PC-3 (cell line): ENCODE results near the gene DLGAP3. TPM values are rescaled to one million over a fixed set of nuclear protein-coding genes. Genes with fewer than 3 reads are reported as not detected.

Source experiments
- ATAC-seq: fragments of 200-7000 bp; cut with Tn5 transposase; 2 replicates; pipeline ENCODE4 v1.9.1; 2020; ENCODE audit warnings: mild to moderate bottlenecking, moderate library complexity
- BruUV-seq: library from RNA; stranded (reverse); fragments of 400-500 nt; replicated peaks from 2 replicates; lab custom pipeline; 2021; lab: Mats Ljungman, UMichigan
- CTCF ChIA-PET: fragments of 300-600 bp; sonication (Branson Sonifier 250); formaldehyde crosslinking; loops from one replicate; lab custom pipeline; 2022; ENCODE audit warnings: antibody characterized with exemption; lab: Charles Lee
- POLR2A ChIA-PET: fragments of 300-600 bp; sonication (Branson Sonifier 250); formaldehyde crosslinking; loops from one replicate; lab custom pipeline; 2022; ENCODE audit warnings: antibody characterized with exemption; ENCODE audit not compliant: unreplicated experiment; lab: Charles Lee
- DNase-seq: peaks from one replicate; pipeline ENCODE4 v3.0.0-alpha.2; 2015
- H2AFZ ChIP-seq: fragments of 300-600 bp; sonication (generic); 2 replicates; pipeline ENCODE4 v1.6.0; 2016; ENCODE audit warnings: antibody characterized with exemption, low read length
- H3F3A ChIP-seq: fragments of 300-600 bp; sonication (generic); one replicate; pipeline ENCODE4 v1.6.0; 2017; ENCODE audit warnings: antibody characterized with exemption, low read length, control low read depth, mild to moderate bottlenecking; ENCODE audit not compliant: unreplicated experiment
- H3K27ac ChIP-seq: fragments of 300-600 bp; sonication (generic); 2 replicates; pipeline ENCODE4 v1.5.1; 2016; ENCODE audit warnings: mild to moderate bottlenecking, low read length
- H3K27me3 ChIP-seq: fragments of 300-600 bp; sonication (generic); 2 replicates; pipeline ENCODE4 v1.6.1; 2016; ENCODE audit warnings: low read length, mixed read lengths
- H3K36me3 ChIP-seq: fragments of 300-600 bp; sonication (generic); 2 replicates; pipeline ENCODE4 v1.6.1; 2016; ENCODE audit warnings: low read depth, mixed run types, low read length, mixed read lengths
- H3K4me1 ChIP-seq: fragments of 300-600 bp; sonication (generic); 2 replicates; pipeline ENCODE4 v1.5.1; 2016; ENCODE audit warnings: low read length; ENCODE audit not compliant: insufficient read depth
- H3K4me2 ChIP-seq: fragments of 300-600 bp; sonication (generic); 2 replicates; pipeline ENCODE4 v1.6.0; 2016; ENCODE audit warnings: low read length
- H3K4me3 ChIP-seq: fragments of 300-600 bp; sonication (generic); 2 replicates; pipeline ENCODE4 v1.5.1; 2016; ENCODE audit warnings: mild to moderate bottlenecking, low read length, mixed read lengths
- H3K79me2 ChIP-seq: fragments of 300-600 bp; sonication (generic); 2 replicates; pipeline ENCODE4 v1.6.1; 2017; ENCODE audit warnings: low read length, mixed read lengths
- H3K9ac ChIP-seq: fragments of 300-600 bp; sonication (generic); 2 replicates; pipeline ENCODE4 v1.6.0; 2016; ENCODE audit warnings: mild to moderate bottlenecking, low read length
- H3K9me2 ChIP-seq: fragments of 300-600 bp; sonication (generic); replicated peaks from 2 replicates; pipeline ENCODE4 v1.6.1; 2016; ENCODE audit warnings: mixed run types, low read length, mixed read lengths
- H3K9me3 ChIP-seq: fragments of 300-600 bp; sonication (generic); 2 replicates; pipeline ENCODE4 v1.6.1; 2016; ENCODE audit warnings: low read length, mixed read lengths
- H4K20me1 ChIP-seq: fragments of 300-600 bp; sonication (generic); 2 replicates; pipeline ENCODE4 v1.6.1; 2016; ENCODE audit warnings: low read length, mixed read lengths
- EZH2 ChIP-seq: fragments of 300-600 bp; sonication (generic); IDR thresholded peaks from one replicate; pipeline ENCODE4 v1.6.1; 2017; ENCODE audit warnings: antibody characterized with exemption, mild to moderate bottlenecking, low read length; ENCODE audit not compliant: unreplicated experiment
- EZH2phosphoT487 ChIP-seq: fragments of 300-600 bp; sonication (generic); IDR thresholded peaks from 2 replicates; pipeline ENCODE4 v1.6.1; 2018; ENCODE audit warnings: mild to moderate bottlenecking, antibody characterized with exemption, low read length, borderline replicate concordance
- intact Hi-C: fragments of 100-400 bp; cut with micrococcal nuclease; formaldehyde crosslinking; loops from 2 replicates; pipeline ENCODE4 v1.9.0; 2023
- total RNA-seq: library from RNA; depleted of rRNA; stranded (reverse); fragments of >200 nt; gene quantifications from 2 replicates; pipeline ENCODE4 v1.2.3, GENCODE V29; 2014
- TF ChIP-seq, protein P1 (sequence below): fragments of 300-600 bp; sonication (generic); conservative IDR thresholded peaks from 2 replicates; pipeline ENCODE4 v1.5.1; 2017; ENCODE audit warnings: antibody characterized with exemption, low read depth, mild to moderate bottlenecking, low read length

Gene DLGAP3
- total RNA-seq, 1 experiment from 2014 or later: not detected

DNA sequence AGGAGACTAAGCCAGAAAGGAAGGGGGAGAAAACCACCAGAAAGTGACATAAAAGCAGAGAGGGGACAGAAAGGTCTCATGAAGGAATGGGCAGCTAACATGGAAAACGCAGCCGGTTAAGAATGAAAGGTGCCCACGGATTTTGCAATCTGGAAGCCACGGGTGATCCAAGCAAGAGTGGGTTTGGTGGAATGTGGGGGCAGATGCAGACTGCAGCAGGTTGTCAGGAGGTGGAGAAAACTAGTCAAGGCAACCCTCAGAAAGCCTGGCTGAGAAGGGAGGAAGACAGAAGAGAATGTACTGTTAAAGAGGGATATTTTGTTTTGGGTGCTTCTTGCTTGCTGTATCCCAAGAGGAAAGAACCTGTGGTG lies 57.3 kb downstream of the DLGAP3 start:
- ChIA-PET CTCF (no interaction called here), POLR2A (no interaction called here)
- Histone ChIP-seq H4K20me1 (no peaks in the 10 kb centered on the region), H3F3A (no peaks in the 10 kb centered on the region), H3K4me3 (no peak overlapping the region), H2AFZ (no peak overlapping the region), H3K27me3 (peaks cover 62% of the 10 kb centered on the region), H3K79me2 (no peaks in the 10 kb centered on the region), H3K9ac (no peak overlapping the region), H3K4me1 (no peaks in the 10 kb centered on the region), H3K27ac (no peak overlapping the region), H3K9me2 (no peaks in the 10 kb centered on the region), H3K4me2 (no peak overlapping the region), H3K9me3 (no peaks in the 10 kb centered on the region), H3K36me3 (no peaks in the 10 kb centered on the region)
- no TSS peak for BruUV-seq
- no peak for TF ChIP-seq EZH2phosphoT487
- TF ChIP-seq EZH2: no peak
- TF ChIP-seq, protein P1, sequence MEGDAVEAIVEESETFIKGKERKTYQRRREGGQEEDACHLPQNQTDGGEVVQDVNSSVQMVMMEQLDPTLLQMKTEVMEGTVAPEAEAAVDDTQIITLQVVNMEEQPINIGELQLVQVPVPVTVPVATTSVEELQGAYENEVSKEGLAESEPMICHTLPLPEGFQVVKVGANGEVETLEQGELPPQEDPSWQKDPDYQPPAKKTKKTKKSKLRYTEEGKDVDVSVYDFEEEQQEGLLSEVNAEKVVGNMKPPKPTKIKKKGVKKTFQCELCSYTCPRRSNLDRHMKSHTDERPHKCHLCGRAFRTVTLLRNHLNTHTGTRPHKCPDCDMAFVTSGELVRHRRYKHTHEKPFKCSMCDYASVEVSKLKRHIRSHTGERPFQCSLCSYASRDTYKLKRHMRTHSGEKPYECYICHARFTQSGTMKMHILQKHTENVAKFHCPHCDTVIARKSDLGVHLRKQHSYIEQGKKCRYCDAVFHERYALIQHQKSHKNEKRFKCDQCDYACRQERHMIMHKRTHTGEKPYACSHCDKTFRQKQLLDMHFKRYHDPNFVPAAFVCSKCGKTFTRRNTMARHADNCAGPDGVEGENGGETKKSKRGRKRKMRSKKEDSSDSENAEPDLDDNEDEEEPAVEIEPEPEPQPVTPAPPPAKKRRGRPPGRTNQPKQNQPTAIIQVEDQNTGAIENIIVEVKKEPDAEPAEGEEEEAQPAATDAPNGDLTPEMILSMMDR: no peak
- intact Hi-C loops: no loop called here
- DNase-seq (no peak), ATAC-seq (no peak)

- POLR2A ChIA-PET: no interaction called here
- no peaks in the 10 kb centered on the region for H3K9me3 ChIP-seq
- H3K9ac ChIP-seq: no peak overlapping the region
- DNase-seq (no peak), ATAC-seq (no peak)
- CTCF ChIA-PET: no interaction called here
- H3K79me2 ChIP-seq: no peaks in the 10 kb centered on the region
- H3K27me3 ChIP-seq: peaks cover 56% of the 10 kb centered on the region
- H3K27ac ChIP-seq: no peak overlapping the region
- no peak overlapping the region for H3K4me3 ChIP-seq
- H3K4me2 ChIP-seq: no peak overlapping the region
- TF ChIP-seq, protein P1: no peak
- TF ChIP-seq EZH2 (no peak), EZH2phosphoT487 (no peak)
- no peaks in the 10 kb centered on the region for H3F3A ChIP-seq
- no peaks in the 10 kb centered on the region for H3K9me2 ChIP-seq
- no TSS peak for BruUV-seq
- H3K36me3 ChIP-seq: no peaks in the 10 kb centered on the region
- intact Hi-C loops: no loop called here
- H3K4me1 ChIP-seq: no peaks in the 10 kb centered on the region
- H4K20me1 ChIP-seq: no peaks in the 10 kb centered on the region
- H2AFZ ChIP-seq: no peak overlapping the region
These were observed 57.9 kb downstream of the DLGAP3 start for GRCh38 chr1:34871443-34872132.

DNA sequence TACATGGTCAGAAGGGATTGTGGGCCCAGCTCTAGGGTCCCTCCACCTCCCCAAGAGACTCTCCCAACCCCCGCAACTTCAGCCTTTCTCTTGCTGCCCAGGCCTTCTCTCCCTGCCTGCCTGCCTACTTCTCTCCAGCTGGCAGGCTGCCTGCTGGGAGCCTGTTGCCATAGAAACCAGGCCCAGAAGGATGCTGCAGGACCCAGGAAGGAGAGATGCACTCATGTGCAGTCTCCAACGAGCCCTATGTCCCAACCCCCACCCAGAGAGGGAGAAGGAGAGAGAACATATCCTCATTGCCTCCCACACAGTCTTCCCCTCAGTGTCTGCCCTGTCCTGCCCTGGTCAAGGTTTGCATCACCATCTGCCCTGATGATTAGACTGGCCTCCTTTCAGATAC lies 59.1 kb downstream of the DLGAP3 start:
- ATAC-seq (no peak), DNase-seq (no peak)
- Histone ChIP-seq H3K36me3 (no peaks in the 10 kb centered on the region), H3K4me3 (no peak overlapping the region), H2AFZ (no peak overlapping the region), H3K79me2 (no peaks in the 10 kb centered on the region), H3K9me2 (no peaks in the 10 kb centered on the region), H4K20me1 (no peaks in the 10 kb centered on the region), H3K4me2 (no peak overlapping the region), H3K27ac (no peak overlapping the region), H3F3A (no peaks in the 10 kb centered on the region), H3K9me3 (no peaks in the 10 kb centered on the region), H3K9ac (no peak overlapping the region), H3K27me3 (peaks cover 45% of the 10 kb centered on the region), H3K4me1 (peaks cover 3% of the 10 kb centered on the region; the same call in 1 of the 2 replicates)
- POLR2A ChIA-PET: no interaction called here
- no TSS peak for BruUV-seq
- intact Hi-C loops: no loop called here
- TF ChIP-seq EZH2phosphoT487 (no peak), EZH2 (no peak)
- TF ChIP-seq, protein P1: no peak
- CTCF ChIA-PET: no interaction called here
